HCT116 (cell line): Measurements from ENCODE around the gene NACC1. TPM values are rescaled to one million over a fixed set of nuclear protein-coding genes. Genes with fewer than 3 reads are reported as not detected.

ENCODE experiments used
- ATAC-seq: fragments of 200-7000 bp; cut with Tn5 transposase; 2 replicates; pipeline ENCODE4 v1.9.1; 2020; ENCODE audit warnings: mild to moderate bottlenecking, moderate library complexity
- BruUV-seq: library from RNA; stranded (reverse); fragments of 400-500 nt; replicated peaks from 2 replicates; lab custom pipeline; 2021; lab: Mats Ljungman, UMichigan
- CTCF ChIA-PET: fragments of 300-600 bp; sonication (Branson Sonifier 250); formaldehyde crosslinking; loops from one replicate; lab custom pipeline; 2021; ENCODE audit warnings: antibody characterized with exemption; lab: Charles Lee
- POLR2A ChIA-PET: fragments of 300-600, 350-600 bp; sonication (Branson Sonifier 250); formaldehyde crosslinking; loops from one replicate; lab custom pipeline; 2021; ENCODE audit warnings: antibody characterized with exemption; lab: Charles Lee
- RAD21 ChIA-PET, 2 experiments: fragments of 300-600 bp; sonication (Branson Sonifier 250); formaldehyde crosslinking; loops; one replicate each; lab custom pipeline; 2023; ENCODE audit warnings: low total read pairs in 2 of 2; ENCODE audit not compliant: uncharacterized antibody in 2 of 2, unreplicated experiment in 2 of 2, low non-redundant PET in 1 of 2; lab: Charles Lee
- DNase-seq: peaks from one replicate; pipeline ENCODE4 v3.0.0-alpha.2; 2010; ENCODE audit warnings: low read depth, low spot score
- H2AFZ ChIP-seq: fragments of 200-600 bp; shearing (Covaris generic), sonication (generic); 2 replicates; pipeline ENCODE4 v1.6.1; 2017; ENCODE audit warnings: low read depth, mixed run types, mixed read lengths, antibody characterized with exemption, low read length; ENCODE audit not compliant: poor library complexity, severe bottlenecking
- H3K27ac ChIP-seq: 2 replicates; pipeline ENCODE4 v1.5.1; 2012; ENCODE audit warnings: low read depth, low read length
- H3K27me3 ChIP-seq: fragments of 200-600 bp; sonication (generic); 2 replicates; pipeline ENCODE4 v1.6.1; 2016; ENCODE audit warnings: mixed run types, low read length, mixed read lengths; ENCODE audit not compliant: insufficient read depth
- H3K36me3 ChIP-seq, 2 experiments: fragments of 200-500 bp in 1 of 2; fragments of 200-600 bp in 1 of 2; sonication (Bioruptor generic) in 1 of 2; sonication (generic) in 1 of 2; 2 replicates each; pipeline versions ENCODE4 v1.5.1 to v1.6.1; 2014 to 2016; ENCODE audit warnings: low read length in 2 of 2, inconsistent platforms in 1 of 2, mixed read lengths in 1 of 2, mixed run types in 1 of 2; ENCODE audit not compliant: insufficient read depth in 2 of 2, control insufficient read depth in 1 of 2
- H3K4me1 ChIP-seq, 2 experiments: fragments of 200-600 bp in 1 of 2; sonication (generic) in 1 of 2; 2 replicates each; pipeline versions ENCODE4 v1.5.1 to v1.6.1; 2012 to 2017; ENCODE audit warnings: low read length in 2 of 2, inconsistent platforms in 1 of 2, mild to moderate bottlenecking in 1 of 2, mixed read lengths in 1 of 2, mixed run types in 1 of 2, moderate library complexity in 1 of 2; ENCODE audit not compliant: insufficient read depth in 2 of 2, control insufficient read depth in 1 of 2
- H3K4me2 ChIP-seq: fragments of 200-600 bp; sonication (generic); 2 replicates; pipeline ENCODE4 v1.6.1; 2017; ENCODE audit warnings: mixed run types, low read length, mixed read lengths
- H3K4me3 ChIP-seq, 2 experiments: fragments of 200-600 bp in 1 of 2; sonication (generic) in 1 of 2; replicated peaks in 1 of 2; 2 replicates each; pipeline ENCODE4 v1.5.1; 2011 to 2016; ENCODE audit warnings: low read length in 2 of 2, control low read depth in 1 of 2, low read depth in 1 of 2, mild to moderate bottlenecking in 1 of 2, mixed read lengths in 1 of 2, mixed run types in 1 of 2
- H3K79me2 ChIP-seq: fragments of 200-600 bp; sonication (generic); 2 replicates; pipeline ENCODE4 v1.6.1; 2017; ENCODE audit warnings: mild to moderate bottlenecking, mixed run types, low read length, moderate library complexity, mixed read lengths; ENCODE audit not compliant: insufficient read depth
- H3K9ac ChIP-seq: fragments of 200-600 bp; sonication (generic); 2 replicates; pipeline ENCODE4 v1.6.1; 2016; ENCODE audit warnings: low read length, mixed read lengths
- H3K9me2 ChIP-seq: fragments of 200-600 bp; sonication (generic), shearing (Covaris generic); 2 replicates; pipeline ENCODE4 v1.6.1; 2017; ENCODE audit warnings: mixed run types, mild to moderate bottlenecking, moderate library complexity; ENCODE audit not compliant: insufficient read depth
- H3K9me3 ChIP-seq, 2 experiments: fragments of 200-500 bp in 1 of 2; fragments of 200-600 bp in 1 of 2; sonication (Bioruptor generic) in 1 of 2; sonication (generic) in 1 of 2; 2 replicates each; pipeline ENCODE4 v1.6.1; 2014 to 2017; ENCODE audit warnings: low read length in 2 of 2, mixed read lengths in 2 of 2, inconsistent platforms in 1 of 2, low read depth in 1 of 2, mild to moderate bottlenecking in 1 of 2, mixed run types in 1 of 2, moderate library complexity in 1 of 2; ENCODE audit not compliant: control insufficient read depth in 1 of 2, insufficient read depth in 1 of 2
- H4K20me1 ChIP-seq: fragments of 200-600 bp; sonication (generic), shearing (Covaris generic); 2 replicates; pipeline ENCODE4 v1.6.1; 2017; ENCODE audit warnings: mixed run types, mild to moderate bottlenecking, moderate library complexity; ENCODE audit not compliant: insufficient read depth
- CBX3 ChIP-seq: IDR thresholded peaks from 2 replicates; pipeline ENCODE4 v1.6.1; 2012; ENCODE audit warnings: low read depth
- CEBPB ChIP-seq: IDR thresholded peaks from 2 replicates; pipeline ENCODE4 v1.6.1; 2012; ENCODE audit warnings: low read depth
- EGR1 ChIP-seq: IDR thresholded peaks from 2 replicates; pipeline ENCODE4 v1.6.1; 2012; ENCODE audit warnings: low read depth
- ELF1 ChIP-seq: IDR thresholded peaks from 2 replicates; pipeline ENCODE4 v1.6.1; 2012; ENCODE audit warnings: low read depth, borderline replicate concordance
- EZH2 ChIP-seq: fragments of 200-600 bp; sonication (generic); IDR thresholded peaks from 2 replicates; pipeline ENCODE4 v1.6.1; 2017; ENCODE audit warnings: antibody characterized with exemption, mixed run types
- EZH2phosphoT487 ChIP-seq: fragments of 200-600 bp; IDR thresholded peaks from 2 replicates; pipeline ENCODE4 v1.6.1; 2018; ENCODE audit warnings: antibody characterized with exemption, borderline replicate concordance
- FOSL1 ChIP-seq: IDR thresholded peaks from 2 replicates; pipeline ENCODE4 v1.6.1; 2012; ENCODE audit warnings: low read depth
- JUND ChIP-seq: IDR thresholded peaks from 2 replicates; pipeline ENCODE4 v1.6.1; 2012
- POLR2AphosphoS5 ChIP-seq: IDR thresholded peaks from 2 replicates; pipeline ENCODE4 v1.6.1; 2011; ENCODE audit warnings: mild to moderate bottlenecking, low read depth, low read length, moderate library complexity
- RAD21 ChIP-seq: IDR thresholded peaks from 2 replicates; pipeline ENCODE4 v1.6.1; 2012; ENCODE audit warnings: low read depth, mild to moderate bottlenecking
- SIN3A ChIP-seq: IDR thresholded peaks from 2 replicates; pipeline ENCODE4 v1.6.1; 2012; ENCODE audit warnings: low read depth
- SP1 ChIP-seq: IDR thresholded peaks from 2 replicates; pipeline ENCODE4 v1.6.1; 2012; ENCODE audit warnings: low read depth
- SRF ChIP-seq: IDR thresholded peaks from 2 replicates; pipeline ENCODE4 v1.6.1; 2012; ENCODE audit warnings: low read depth
- TCF7L2 ChIP-seq: IDR thresholded peaks from 2 replicates; pipeline ENCODE4 v1.7.0; 2011; ENCODE audit warnings: borderline replicate concordance, inconsistent platforms; ENCODE audit not compliant: insufficient read depth, insufficient read length; ENCODE audit errors: extremely low read depth
- YY1 ChIP-seq: IDR thresholded peaks from 2 replicates; pipeline ENCODE4 v1.6.1; 2011; ENCODE audit warnings: low read length, low read depth, moderate library complexity, mild to moderate bottlenecking; ENCODE audit not compliant: insufficient replicate concordance; ENCODE audit errors: extremely low read depth
- ZFX ChIP-seq: fragments of 450-650 bp; IDR thresholded peaks from 2 replicates; pipeline ENCODE4 v1.6.1; 2017
- ZNF274 ChIP-seq: fragments of 200-500 bp; sonication (Bioruptor generic); IDR thresholded peaks from 2 replicates; pipeline ENCODE4 v1.6.1; 2014; ENCODE audit warnings: mild to moderate bottlenecking, low read depth, low read length, inconsistent platforms
- intact Hi-C: fragments of 100-400 bp; cut with micrococcal nuclease; formaldehyde crosslinking; loops from 2 replicates; pipeline ENCODE4 v1.10.0; 2022
- total RNA-seq: library from RNA; stranded (reverse); gene quantifications from one replicate; pipeline ENCODE4 v1.2.1, GENCODE V29; 2021; ENCODE audit not compliant: unreplicated experiment
- TF ChIP-seq, protein P1 (sequence below), 3 experiments: fragments of 200-600 bp in 1 of 3; sonication (generic) in 1 of 3; IDR thresholded peaks in 2 of 3; conservative IDR thresholded peaks in 1 of 3; 2 replicates each; pipeline ENCODE4 v1.5.1; 2012 to 2017; ENCODE audit warnings: low read depth in 2 of 3, low read length in 2 of 3, antibody characterized with exemption in 1 of 3, borderline replicate concordance in 1 of 3, control low read depth in 1 of 3, mild to moderate bottlenecking in 1 of 3, mixed read lengths in 1 of 3, mixed run types in 1 of 3, moderate library complexity in 1 of 3; ENCODE audit not compliant: insufficient read depth in 1 of 3
- TF ChIP-seq, protein P2 (sequence below): IDR thresholded peaks from 2 replicates; pipeline ENCODE4 v1.6.1; 2012
- TF ChIP-seq, protein P3 (sequence below): IDR thresholded peaks from 2 replicates; pipeline ENCODE4 v1.6.1; 2011; ENCODE audit warnings: mild to moderate bottlenecking, low read length, moderate library complexity; ENCODE audit not compliant: insufficient replicate concordance; ENCODE audit errors: extremely low read depth

Gene NACC1
- total RNA-seq, 1 experiment from 2014 or later: 181 TPM

DNA sequence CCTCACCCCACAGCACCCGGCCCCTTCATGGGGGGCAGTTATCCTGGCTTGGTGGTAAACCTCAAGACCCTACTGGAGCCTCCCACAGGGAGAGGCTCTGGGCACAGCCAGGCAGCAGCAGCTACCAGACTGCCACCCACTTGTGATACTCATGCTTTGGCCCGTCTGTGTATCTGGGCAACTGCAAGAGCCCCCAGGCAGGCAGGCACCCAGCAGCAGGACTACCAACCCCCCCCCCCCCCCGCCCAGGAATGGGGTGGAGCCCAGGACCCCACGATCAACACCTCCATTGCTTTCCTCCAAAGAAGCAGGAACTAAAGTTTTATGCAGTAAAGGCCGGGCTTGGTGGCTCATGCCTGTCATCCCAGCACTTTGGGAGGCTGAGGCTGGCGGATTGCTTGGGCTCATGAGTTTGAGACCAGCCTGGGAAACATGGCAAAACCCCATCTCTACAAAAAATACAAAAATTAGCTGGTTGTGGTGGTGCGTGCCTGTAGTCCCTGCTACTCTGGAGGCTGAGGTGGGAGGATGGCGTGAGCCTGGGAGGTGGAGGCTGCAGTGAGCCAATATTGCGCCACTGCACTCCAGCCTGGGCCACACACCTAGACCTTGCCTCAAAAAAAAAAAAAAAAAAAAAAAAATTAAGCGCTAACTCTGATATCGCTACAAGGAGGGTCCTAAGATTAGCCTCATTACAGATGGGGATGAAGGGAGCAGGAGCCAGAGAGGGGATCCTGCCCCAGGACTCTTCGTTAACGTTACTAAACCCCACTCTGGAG lies 14.3 kb upstream of the NACC1 start:
- BruUV-seq: no TSS peak
- RAD21 ChIA-PET: no interaction called here
- Histone ChIP-seq H3K4me1 (peaks cover 3 to 25% of the 10 kb centered on the region in 2 experiments; a peak in 3 of 4 replicates), H3K9me3 (no peaks in the 10 kb centered on the region), H3K79me2 (no peaks in the 10 kb centered on the region), H3K27ac (no peak overlapping the region), H3K9me2 (no peaks in the 10 kb centered on the region), H3K4me2 (no peak overlapping the region; the same call in 1 of the 2 replicates), H3K27me3 (no peaks in the 10 kb centered on the region), H2AFZ (no peak overlapping the region), H3K36me3 (peaks cover 0 to 6% of the 10 kb centered on the region in 2 experiments; a peak in 1 of 4 replicates), H3K4me3 (no peak overlapping the region), H3K9ac (no peak overlapping the region), H4K20me1 (no peaks in the 10 kb centered on the region)
- CTCF ChIA-PET: no interaction called here
- TF ChIP-seq, protein P1, sequence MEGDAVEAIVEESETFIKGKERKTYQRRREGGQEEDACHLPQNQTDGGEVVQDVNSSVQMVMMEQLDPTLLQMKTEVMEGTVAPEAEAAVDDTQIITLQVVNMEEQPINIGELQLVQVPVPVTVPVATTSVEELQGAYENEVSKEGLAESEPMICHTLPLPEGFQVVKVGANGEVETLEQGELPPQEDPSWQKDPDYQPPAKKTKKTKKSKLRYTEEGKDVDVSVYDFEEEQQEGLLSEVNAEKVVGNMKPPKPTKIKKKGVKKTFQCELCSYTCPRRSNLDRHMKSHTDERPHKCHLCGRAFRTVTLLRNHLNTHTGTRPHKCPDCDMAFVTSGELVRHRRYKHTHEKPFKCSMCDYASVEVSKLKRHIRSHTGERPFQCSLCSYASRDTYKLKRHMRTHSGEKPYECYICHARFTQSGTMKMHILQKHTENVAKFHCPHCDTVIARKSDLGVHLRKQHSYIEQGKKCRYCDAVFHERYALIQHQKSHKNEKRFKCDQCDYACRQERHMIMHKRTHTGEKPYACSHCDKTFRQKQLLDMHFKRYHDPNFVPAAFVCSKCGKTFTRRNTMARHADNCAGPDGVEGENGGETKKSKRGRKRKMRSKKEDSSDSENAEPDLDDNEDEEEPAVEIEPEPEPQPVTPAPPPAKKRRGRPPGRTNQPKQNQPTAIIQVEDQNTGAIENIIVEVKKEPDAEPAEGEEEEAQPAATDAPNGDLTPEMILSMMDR (IDR thresholded peaks at IDR 0.05 in 2 of 3, conservative IDR thresholded peaks at IDR 0.05 in 1 of 3; ENCODE audit: borderline replicate concordance in 1 of 3, insufficient read depth in 1 of 3, low read depth in 2 of 3, low read length in 2 of 3): no peak
- TF ChIP-seq CBX3: no peak
- no peak for TF ChIP-seq ZFX
- no peak for TF ChIP-seq EZH2phosphoT487
- no peak for TF ChIP-seq SP1
- no peak for TF ChIP-seq ZNF274
- no peak for TF ChIP-seq SIN3A
- TF ChIP-seq, protein P2, sequence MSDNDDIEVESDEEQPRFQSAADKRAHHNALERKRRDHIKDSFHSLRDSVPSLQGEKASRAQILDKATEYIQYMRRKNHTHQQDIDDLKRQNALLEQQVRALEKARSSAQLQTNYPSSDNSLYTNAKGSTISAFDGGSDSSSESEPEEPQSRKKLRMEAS: no peak
- no peak for TF ChIP-seq SRF
- TF ChIP-seq RAD21: no peak
- TF ChIP-seq FOSL1: no peak
- TF ChIP-seq EZH2: no peak
- no peak for TF ChIP-seq CEBPB
- TF ChIP-seq JUND: no peak
- TF ChIP-seq POLR2AphosphoS5: no peak
- TF ChIP-seq YY1: no peak
- TF ChIP-seq EGR1: no peak
- no peak for TF ChIP-seq TCF7L2
- TF ChIP-seq, protein P3, sequence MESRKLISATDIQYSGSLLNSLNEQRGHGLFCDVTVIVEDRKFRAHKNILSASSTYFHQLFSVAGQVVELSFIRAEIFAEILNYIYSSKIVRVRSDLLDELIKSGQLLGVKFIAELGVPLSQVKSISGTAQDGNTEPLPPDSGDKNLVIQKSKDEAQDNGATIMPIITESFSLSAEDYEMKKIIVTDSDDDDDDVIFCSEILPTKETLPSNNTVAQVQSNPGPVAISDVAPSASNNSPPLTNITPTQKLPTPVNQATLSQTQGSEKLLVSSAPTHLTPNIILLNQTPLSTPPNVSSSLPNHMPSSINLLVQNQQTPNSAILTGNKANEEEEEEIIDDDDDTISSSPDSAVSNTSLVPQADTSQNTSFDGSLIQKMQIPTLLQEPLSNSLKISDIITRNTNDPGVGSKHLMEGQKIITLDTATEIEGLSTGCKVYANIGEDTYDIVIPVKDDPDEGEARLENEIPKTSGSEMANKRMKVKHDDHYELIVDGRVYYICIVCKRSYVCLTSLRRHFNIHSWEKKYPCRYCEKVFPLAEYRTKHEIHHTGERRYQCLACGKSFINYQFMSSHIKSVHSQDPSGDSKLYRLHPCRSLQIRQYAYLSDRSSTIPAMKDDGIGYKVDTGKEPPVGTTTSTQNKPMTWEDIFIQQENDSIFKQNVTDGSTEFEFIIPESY: no peak
- TF ChIP-seq ELF1: no peak
- POLR2A ChIA-PET: no interaction called here
- intact Hi-C loops: no loop called here
- ATAC-seq: no peak
- no peak for DNase-seq
